ENCODE results near the gene RNF14. TPM values are rescaled to one million over a fixed set of nuclear protein-coding genes. Genes with fewer than 3 reads are reported as not detected.

Gene RNF14
- polyA plus RNA-seq, 3 donors, result 9.7 to 52.8 (median 31.2) TPM

DNA sequence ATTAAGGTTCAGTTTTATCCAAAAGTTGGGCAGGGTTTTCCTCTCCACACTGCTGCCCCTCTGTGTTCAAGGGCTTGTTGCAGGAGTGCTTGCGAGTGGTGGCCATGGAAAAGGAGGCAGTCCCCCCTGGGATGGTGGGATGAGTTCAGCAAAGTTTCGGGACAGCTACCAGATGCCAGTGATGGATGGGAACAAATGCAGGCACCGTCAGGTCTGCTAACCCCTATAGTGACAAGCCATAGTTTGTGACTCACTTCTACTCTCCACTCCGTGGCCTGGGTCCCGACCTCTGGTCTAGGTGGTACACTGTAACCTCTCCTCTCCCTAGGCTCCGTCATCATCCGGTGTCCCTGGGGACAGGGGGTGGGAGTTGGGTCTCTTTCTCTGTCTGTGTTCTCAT, 3.8 kb upstream of the RNF14 start:
- H3K36me3 Mint-ChIP-seq, result no peaks in the 10 kb centered on the region
- H3K4me2 ChIP-seq (replicated peaks; ENCODE audit: extremely low read depth, low read length, poor library complexity, severe bottlenecking), result no peak overlapping the region
- H3K9me3 ChIP-seq (replicated peaks in 1 of 2; ENCODE audit: control insufficient read depth in 1 of 2, insufficient read depth in 1 of 2, low read length in 2 of 2), result no peaks in the 10 kb centered on the region
- H3K27ac ChIP-seq (ENCODE audit: low read depth in 1 of 2, low read length in 2 of 2), result no peak overlapping the region
- H3K27me3 ChIP-seq (ENCODE audit: control insufficient read depth in 2 of 2, insufficient read depth in 2 of 2, low read length in 2 of 2), result no peaks in the 10 kb centered on the region
- no peaks in the 10 kb centered on the region for H3K9me3 Mint-ChIP-seq
- DNase-seq, result no peak
- no peak overlapping the region for H3K27ac Mint-ChIP-seq
- H3K79me2 ChIP-seq (ENCODE audit: insufficient read depth, low read length), result peaks cover 4% of the 10 kb centered on the region
- H3K27me3 Mint-ChIP-seq (ENCODE audit: low read depth in 3 of 3), result peaks cover 0 to 3% (median 2%) of the 10 kb centered on the region in 3 donors
- no peak overlapping the region for H3K9ac ChIP-seq (ENCODE audit: insufficient read depth, low read length, poor library complexity, severe bottlenecking)
- intact Hi-C loops (cut with micrococcal nuclease), result no loop called here
- no peaks in the 10 kb centered on the region for H3K36me3 ChIP-seq (replicated peaks in 1 of 2; ENCODE audit: control insufficient read depth in 1 of 2, insufficient read depth in 2 of 2, low read length in 2 of 2)
- H3K4me1 ChIP-seq (ENCODE audit: control insufficient read depth in 1 of 2, insufficient read depth in 2 of 2, low read length in 2 of 2), result peaks cover 17 to 30% of the 10 kb centered on the region in 2 donors
- H2AFZ ChIP-seq (ENCODE audit: insufficient read depth, low read depth, low read length, poor library complexity, severe bottlenecking), result no peak overlapping the region
- 100% methylated on average over 1 of the region's 7 CpGs for WGBS (ENCODE audit: insufficient coverage)
- no peaks in the 10 kb centered on the region for H4K20me1 ChIP-seq (ENCODE audit: insufficient read depth, low read length)
- H3K4me1 Mint-ChIP-seq, result peaks cover 25% of the 10 kb centered on the region
- no peak overlapping the region for H3K4me3 Mint-ChIP-seq
- TF ChIP-seq, protein P1, sequence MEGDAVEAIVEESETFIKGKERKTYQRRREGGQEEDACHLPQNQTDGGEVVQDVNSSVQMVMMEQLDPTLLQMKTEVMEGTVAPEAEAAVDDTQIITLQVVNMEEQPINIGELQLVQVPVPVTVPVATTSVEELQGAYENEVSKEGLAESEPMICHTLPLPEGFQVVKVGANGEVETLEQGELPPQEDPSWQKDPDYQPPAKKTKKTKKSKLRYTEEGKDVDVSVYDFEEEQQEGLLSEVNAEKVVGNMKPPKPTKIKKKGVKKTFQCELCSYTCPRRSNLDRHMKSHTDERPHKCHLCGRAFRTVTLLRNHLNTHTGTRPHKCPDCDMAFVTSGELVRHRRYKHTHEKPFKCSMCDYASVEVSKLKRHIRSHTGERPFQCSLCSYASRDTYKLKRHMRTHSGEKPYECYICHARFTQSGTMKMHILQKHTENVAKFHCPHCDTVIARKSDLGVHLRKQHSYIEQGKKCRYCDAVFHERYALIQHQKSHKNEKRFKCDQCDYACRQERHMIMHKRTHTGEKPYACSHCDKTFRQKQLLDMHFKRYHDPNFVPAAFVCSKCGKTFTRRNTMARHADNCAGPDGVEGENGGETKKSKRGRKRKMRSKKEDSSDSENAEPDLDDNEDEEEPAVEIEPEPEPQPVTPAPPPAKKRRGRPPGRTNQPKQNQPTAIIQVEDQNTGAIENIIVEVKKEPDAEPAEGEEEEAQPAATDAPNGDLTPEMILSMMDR (IDR thresholded peaks at IDR 0.05), result no peak
- no peak overlapping the region for H3K4me3 ChIP-seq (replicated peaks in 1 of 3; ENCODE audit: low read depth in 2 of 3, low read length in 3 of 3)

DNA sequence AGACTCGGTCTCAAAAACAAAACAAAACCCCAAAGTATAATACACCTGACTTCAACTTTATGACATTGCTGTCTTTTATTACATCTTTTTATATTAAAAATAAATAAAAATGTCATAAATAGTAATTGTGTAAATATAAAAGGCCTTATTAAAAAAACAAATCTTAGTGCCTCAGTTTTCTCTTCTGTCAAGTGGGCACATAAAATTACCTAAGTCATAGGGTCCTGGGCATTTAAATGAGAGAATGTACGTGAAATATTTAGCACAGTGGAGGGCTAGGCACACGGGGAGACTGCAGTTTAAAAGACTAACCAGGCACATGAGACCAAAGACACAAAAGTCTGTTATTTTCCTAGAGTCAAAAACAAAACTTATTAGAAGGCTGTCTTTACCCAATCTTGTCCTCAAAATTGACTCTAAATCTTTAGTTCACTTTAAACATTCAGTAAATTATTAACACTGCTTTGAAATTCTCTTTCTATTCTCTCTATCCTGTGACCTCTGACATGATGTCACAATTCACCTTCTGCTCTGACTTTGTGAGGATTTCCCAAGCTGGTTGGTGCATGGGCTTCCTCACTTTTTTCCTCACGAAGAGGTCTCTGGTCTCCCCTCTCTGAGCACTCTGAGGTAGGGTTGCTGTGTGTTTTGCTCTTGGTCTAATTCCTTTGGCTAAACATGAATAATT, 2.5 kb upstream of the RNF14 start:
- Mint-ChIP-seq H3K27ac (peak overlapping the region in 2 of 7 donors; percentile 12 to 22), H3K4me3 (no peak overlapping the region), H3K27me3 (ENCODE audit: low read depth in 3 of 3) (peaks cover 0 to 3% (median 2%) of the 10 kb centered on the region in 3 donors), H3K4me1 (peaks cover 21% of the 10 kb centered on the region), H3K36me3 (peaks cover 0 to 3% of the 10 kb centered on the region in 2 donors), H3K9me3 (no peaks in the 10 kb centered on the region)
- H3K4me2 ChIP-seq (replicated peaks; ENCODE audit: extremely low read depth, low read length, poor library complexity, severe bottlenecking), result no peak overlapping the region
- no peak overlapping the region for H3K4me3 ChIP-seq (replicated peaks in 1 of 3; ENCODE audit: low read depth in 2 of 3, low read length in 3 of 3)
- H3K36me3 ChIP-seq (replicated peaks in 1 of 2; ENCODE audit: control insufficient read depth in 1 of 2, insufficient read depth in 2 of 2, low read length in 2 of 2), result no peaks in the 10 kb centered on the region
- no peaks in the 10 kb centered on the region for H3K9me3 ChIP-seq (replicated peaks in 1 of 2; ENCODE audit: control insufficient read depth in 1 of 2, insufficient read depth in 1 of 2, low read length in 2 of 2)
- no peak for DNase-seq
- H3K27ac ChIP-seq (ENCODE audit: low read depth in 1 of 2, low read length in 2 of 2), result no peak overlapping the region
- H3K9ac ChIP-seq (ENCODE audit: insufficient read depth, low read length, poor library complexity, severe bottlenecking), result no peak overlapping the region
- H3K4me1 ChIP-seq (ENCODE audit: control insufficient read depth in 1 of 2, insufficient read depth in 2 of 2, low read length in 2 of 2), result peaks cover 22 to 26% of the 10 kb centered on the region in 2 donors
- 100% methylated on average over 1 of the region's 4 CpGs for WGBS (ENCODE audit: insufficient coverage)
- H3K27me3 ChIP-seq (ENCODE audit: control insufficient read depth in 2 of 2, insufficient read depth in 2 of 2, low read length in 2 of 2), result no peaks in the 10 kb centered on the region
- H2AFZ ChIP-seq (ENCODE audit: insufficient read depth, low read depth, low read length, poor library complexity, severe bottlenecking), result no peak overlapping the region
- TF ChIP-seq, protein P1 (IDR thresholded peaks at IDR 0.05), result no peak
- no peaks in the 10 kb centered on the region for H4K20me1 ChIP-seq (ENCODE audit: insufficient read depth, low read length)
- H3K79me2 ChIP-seq (ENCODE audit: insufficient read depth, low read length), result peaks cover 18% of the 10 kb centered on the region
- intact Hi-C loops (cut with micrococcal nuclease), result no loop called here

Data from CD14-positive monocyte (primary cell).